ENCODE data around the gene INAFM2. TPM values are rescaled to one million over a fixed set of nuclear protein-coding genes. Genes with fewer than 3 reads are reported as not detected.

The INAFM2 gene
- total RNA-seq, 1 donor from 2014 or later = 18.2 TPM

Other genes with a start within 250 kb of the INAFM2 start
- gene BMF, start 214.8 kb upstream of the INAFM2 start, total RNA-seq (ENCODE audit: low replicate concordance) = 8.0 and 12.1 TPM in 2 replicates
- 129 and 167 TPM in 2 replicates for gene BUB1B, start 162.6 kb upstream of the INAFM2 start, total RNA-seq (ENCODE audit: low replicate concordance)
- 0.90 TPM in 1 of 2 replicates, not detected in the other for gene PAK6, start 84.6 kb upstream of the INAFM2 start, total RNA-seq (ENCODE audit: low replicate concordance)
- not detected in 2 replicates for gene ANKRD63, start 40.6 kb upstream of the INAFM2 start, total RNA-seq (ENCODE audit: low replicate concordance)
- 0.56 and 2.1 TPM in 2 replicates for gene PLCB2, start 15.8 kb upstream of the INAFM2 start, total RNA-seq (ENCODE audit: low replicate concordance)
- 0.25 TPM in 1 of 2 replicates, not detected in the other for gene CCDC9B, start 17.2 kb downstream of the INAFM2 start, total RNA-seq (ENCODE audit: low replicate concordance)
- not detected in 2 replicates for gene PHGR1, start 27.3 kb downstream of the INAFM2 start, total RNA-seq (ENCODE audit: low replicate concordance)
- gene DISP2, start 34.5 kb downstream of the INAFM2 start, total RNA-seq (ENCODE audit: low replicate concordance) = 0.06 TPM in 1 of 2 replicates, not detected in the other
- 129 and 152 TPM in 2 replicates for gene KNSTRN, start 59.0 kb downstream of the INAFM2 start, total RNA-seq (ENCODE audit: low replicate concordance)
- 18.0 and 38.4 TPM in 2 replicates for gene IVD, start 82.1 kb downstream of the INAFM2 start, total RNA-seq (ENCODE audit: low replicate concordance)
- 5.8 and 13.7 TPM in 2 replicates for gene BAHD1, start 117.3 kb downstream of the INAFM2 start, total RNA-seq (ENCODE audit: low replicate concordance)
- 11.9 and 17.5 TPM in 2 replicates for gene CHST14, start 147.3 kb downstream of the INAFM2 start, total RNA-seq (ENCODE audit: low replicate concordance)
- gene CCDC32, start 241.3 kb downstream of the INAFM2 start, total RNA-seq (ENCODE audit: low replicate concordance) = 17.3 and 22.4 TPM in 2 replicates
- gene RPUSD2, start 245.6 kb downstream of the INAFM2 start, total RNA-seq (ENCODE audit: low replicate concordance) = 5.0 and 13.7 TPM in 2 replicates